Kidney (tissue), 14 donors: ENCODE measurements around the gene CYP19A1. TPM values are rescaled to one million over a fixed set of nuclear protein-coding genes. Genes with fewer than 3 reads are reported as not detected.

Experiments used
- DNase-seq, 5 donors: peaks; one replicate each; pipeline ENCODE4 v3.0.0-alpha.2; 2013 to 2020
- FAIRE-seq: peaks from 2 replicates; lab custom pipeline; 2012; peaks lifted over from hg19 to GRCh38; lab: Jason Lieb, UNC
- H3K27ac ChIP-seq, 2 donors: one replicate each; pipeline ENCODE4 v1.7.0; 2013; ENCODE audit warnings: low read depth in 2 of 2, low read length in 2 of 2, inconsistent platforms in 1 of 2
- H3K27me3 ChIP-seq: one replicate; pipeline ENCODE4 v1.7.1; 2013; ENCODE audit warnings: low read length, inconsistent platforms; ENCODE audit not compliant: control insufficient read depth, insufficient read depth
- H3K36me3 ChIP-seq, 3 donors: one replicate each; pipeline versions ENCODE4 v1.7.0 to v1.7.1; 2013; ENCODE audit warnings: low read length in 3 of 3, control low read depth in 1 of 3, inconsistent platforms in 1 of 3; ENCODE audit not compliant: insufficient read depth in 3 of 3, control insufficient read depth in 2 of 3
- H3K4me1 ChIP-seq, 3 donors: one replicate each; pipeline versions ENCODE4 v1.7.0 to v1.7.1; 2013; ENCODE audit warnings: low read length in 3 of 3, inconsistent platforms in 1 of 3, low read depth in 1 of 3; ENCODE audit not compliant: control insufficient read depth in 2 of 3, insufficient read depth in 2 of 3
- H3K4me3 ChIP-seq, 3 donors: one replicate each; pipeline versions ENCODE4 v1.7.0 to v1.8.1; 2013; ENCODE audit warnings: low read length in 3 of 3, control low read depth in 1 of 3, inconsistent platforms in 1 of 3
- H3K9ac ChIP-seq, 3 donors: one replicate each; pipeline versions ENCODE4 v1.7.0 to v1.7.1; 2013; ENCODE audit warnings: low read length in 3 of 3, control low read depth in 1 of 3, inconsistent platforms in 1 of 3
- H3K9me3 ChIP-seq, 3 donors: one replicate each; pipeline versions ENCODE4 v1.7.0 to v1.7.1; 2013; ENCODE audit warnings: low read length in 3 of 3, control low read depth in 1 of 3, inconsistent platforms in 1 of 3; ENCODE audit not compliant: control insufficient read depth in 2 of 3, insufficient read depth in 1 of 3
- intact Hi-C: fragments of 100-400 bp; cut with DNase I; formaldehyde crosslinking; loops from one replicate; pipeline ENCODE4 v1.11.1; 2022
- microRNA-seq: library from miRNA; unstranded; fragments of <30 nt; microRNA quantifications from one replicate; pipeline ENCODE4 v1.2.0, GENCODE V29; 2020
- polyA plus RNA-seq: library from polyadenylated mRNA; stranded (reverse); fragments of 350-450 nt; fragmentation: Illumina TruSeq; extraction: RNeasy Lipid Tissue Mini Kit (QIAGEN cat#74804); gene quantifications from one replicate; pipeline ENCODE4 v1.2.3, GENCODE V29; 2014; ENCODE audit warnings: low read depth, low replicate concordance; ENCODE audit not compliant: insufficient read depth
- total RNA-seq: library from RNA; stranded (reverse); fragmentation: NEBNext Ultra II Directional; extraction: Animal tissue kit (Norgen Biotek cat#: 25700); gene quantifications from one replicate; pipeline ENCODE4 v1.2.1, GENCODE V29; 2021
- TF ChIP-seq, protein P1 (sequence below): IDR thresholded peaks from 3 replicates; pipeline ENCODE4 v1.5.1; 2012; ENCODE audit warnings: mild to moderate bottlenecking, moderate library complexity, borderline replicate concordance; ENCODE audit not compliant: insufficient read depth; ENCODE audit errors: extremely low read depth
- donor health status: control.
- donor health status: control.
- donor health status: control.
- donor health status: control.
- donor health status: control.
- donor health status: DM: yes; HTN: yes; CAD: no.
- donor health status: Normal renal cell carcinoma (clear cell type).

Gene CYP19A1
- total and polyA plus RNA-seq, 2 donors from 2014 or later, result 0.50 TPM; not detected in 1

DNA sequence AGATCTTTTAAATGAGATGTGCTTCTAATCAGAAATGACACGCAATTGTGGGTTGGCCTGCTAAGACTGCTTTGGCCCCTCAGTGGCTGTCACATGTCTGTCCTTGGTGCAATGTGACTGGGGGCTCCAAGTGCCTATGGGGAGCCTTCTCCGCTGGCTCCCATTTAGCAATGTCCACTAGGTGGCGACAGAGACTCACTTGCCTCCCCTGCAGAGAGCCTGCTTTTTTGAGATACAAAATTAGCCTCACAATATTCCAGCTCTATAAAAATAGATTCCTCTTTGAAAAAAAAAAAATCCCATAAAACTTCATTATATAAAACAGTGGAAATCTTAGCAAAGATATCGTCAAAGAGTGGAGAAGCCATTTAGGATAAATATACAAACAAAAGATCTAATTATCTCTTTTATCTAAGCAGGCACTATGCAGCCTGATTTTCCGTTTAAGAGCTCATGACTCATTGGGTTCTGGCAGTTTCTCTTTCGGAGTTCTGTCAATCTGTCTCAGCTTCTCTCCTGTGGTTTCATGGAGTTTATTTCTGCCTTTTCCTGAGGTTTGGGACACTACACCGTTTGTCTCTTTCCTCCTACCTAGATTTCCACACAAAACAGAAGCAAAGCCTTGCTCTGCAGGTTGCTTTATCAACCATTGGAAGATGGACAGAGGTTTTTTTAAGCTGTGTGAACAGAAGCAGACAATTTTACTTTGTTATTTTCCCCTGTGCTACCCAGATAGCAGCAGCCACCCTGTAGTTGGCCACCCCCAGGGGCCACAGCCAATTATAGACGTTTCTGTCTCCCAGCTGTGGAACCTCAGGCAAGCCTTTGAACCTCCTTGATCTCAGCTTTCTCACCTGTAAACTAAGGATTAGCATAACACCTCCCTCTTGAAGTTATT, 175.3 kb downstream of the CYP19A1 start:
- Histone ChIP-seq H3K27me3 (no peaks in the 10 kb centered on the region), H3K9ac (no peak overlapping the region), H3K9me3 (no peaks in the 10 kb centered on the region), H3K36me3 (no peaks in the 10 kb centered on the region), H3K27ac (no peak overlapping the region), H3K4me3 (no peak overlapping the region), H3K4me1 (no peaks in the 10 kb centered on the region)
- DNase-seq (peak; percentile 62 to 73 (median 65)), FAIRE-seq (peak; percentile 8)
- intact Hi-C loops, result loop anchor here (10.0 kb wide), 1 partner anchor 232 kb away; no protein-coding TSS in a partner anchor
- TF ChIP-seq, protein P1, sequence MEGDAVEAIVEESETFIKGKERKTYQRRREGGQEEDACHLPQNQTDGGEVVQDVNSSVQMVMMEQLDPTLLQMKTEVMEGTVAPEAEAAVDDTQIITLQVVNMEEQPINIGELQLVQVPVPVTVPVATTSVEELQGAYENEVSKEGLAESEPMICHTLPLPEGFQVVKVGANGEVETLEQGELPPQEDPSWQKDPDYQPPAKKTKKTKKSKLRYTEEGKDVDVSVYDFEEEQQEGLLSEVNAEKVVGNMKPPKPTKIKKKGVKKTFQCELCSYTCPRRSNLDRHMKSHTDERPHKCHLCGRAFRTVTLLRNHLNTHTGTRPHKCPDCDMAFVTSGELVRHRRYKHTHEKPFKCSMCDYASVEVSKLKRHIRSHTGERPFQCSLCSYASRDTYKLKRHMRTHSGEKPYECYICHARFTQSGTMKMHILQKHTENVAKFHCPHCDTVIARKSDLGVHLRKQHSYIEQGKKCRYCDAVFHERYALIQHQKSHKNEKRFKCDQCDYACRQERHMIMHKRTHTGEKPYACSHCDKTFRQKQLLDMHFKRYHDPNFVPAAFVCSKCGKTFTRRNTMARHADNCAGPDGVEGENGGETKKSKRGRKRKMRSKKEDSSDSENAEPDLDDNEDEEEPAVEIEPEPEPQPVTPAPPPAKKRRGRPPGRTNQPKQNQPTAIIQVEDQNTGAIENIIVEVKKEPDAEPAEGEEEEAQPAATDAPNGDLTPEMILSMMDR, result peak; percentile 88

DNA sequence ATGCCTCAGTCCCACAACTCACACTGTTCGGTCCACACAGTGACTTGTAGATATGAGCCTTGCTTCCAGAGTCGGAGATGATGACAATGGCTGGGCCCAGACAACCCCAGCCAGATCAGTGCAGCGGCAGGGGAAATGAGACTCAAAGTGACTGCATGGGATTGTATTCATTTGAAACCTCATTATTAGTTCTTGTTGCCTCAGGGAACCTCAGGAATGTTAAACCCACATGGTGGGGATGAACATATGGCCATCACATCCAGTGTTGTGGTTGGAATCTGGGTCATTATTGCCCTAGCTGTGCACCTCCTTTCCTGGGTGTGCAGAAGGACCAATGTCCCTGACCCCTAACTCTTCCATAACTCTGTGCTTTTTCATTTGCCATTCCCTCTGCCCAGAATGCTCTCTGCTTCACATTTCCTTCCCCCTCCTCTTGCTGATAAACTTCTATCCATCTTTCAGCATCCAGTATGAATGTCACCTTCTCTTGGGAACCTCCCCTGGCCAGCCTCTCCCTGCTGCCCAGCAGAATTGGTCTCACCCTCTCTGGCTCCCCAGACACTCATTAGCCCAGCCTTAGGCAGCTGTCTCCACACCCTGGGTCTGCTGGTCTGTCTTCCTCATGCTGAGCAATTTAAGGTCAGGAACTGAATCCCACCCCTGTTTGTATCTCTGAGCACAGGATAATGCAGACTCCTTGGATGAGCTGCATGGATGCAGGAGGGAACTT, 176.7 kb downstream of the CYP19A1 start:
- Histone ChIP-seq H3K4me3 (no peak overlapping the region), H3K27ac (no peak overlapping the region), H3K36me3 (no peaks in the 10 kb centered on the region), H3K27me3 (no peaks in the 10 kb centered on the region), H3K9me3 (no peaks in the 10 kb centered on the region), H3K9ac (no peak overlapping the region), H3K4me1 (no peaks in the 10 kb centered on the region)
- TF ChIP-seq, protein P1, result no peak
- intact Hi-C loops, result loop anchor here (10.0 kb wide), 1 partner anchor 233 kb away; no protein-coding TSS in a partner anchor
- FAIRE-seq (no peak), DNase-seq (no peak)

DNA sequence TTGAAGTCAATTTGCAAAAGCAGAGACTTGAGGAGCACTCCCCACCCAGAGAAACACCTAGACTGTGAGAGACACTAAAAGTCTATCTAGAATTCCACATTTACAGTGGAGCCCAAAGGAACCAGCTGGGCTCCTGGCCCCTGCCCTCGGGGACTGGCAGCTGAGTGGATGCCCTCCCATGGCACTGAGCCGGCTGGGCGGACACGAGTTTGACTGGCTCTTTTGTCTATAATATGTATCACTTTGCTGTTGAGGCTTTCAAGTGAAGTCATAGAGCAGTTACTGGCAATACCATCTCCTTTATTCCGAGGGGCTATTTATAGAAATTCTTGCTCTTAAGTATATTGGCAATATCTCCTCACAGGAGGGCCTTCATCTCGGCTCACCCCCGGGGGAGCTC, 177.9 kb downstream of the CYP19A1 start:
- intact Hi-C loops, result loop anchor here (10.0 kb wide), 1 partner anchor 234 kb away; no protein-coding TSS in a partner anchor
- no peaks in the 10 kb centered on the region for H3K36me3 ChIP-seq
- H3K4me1 ChIP-seq, result no peaks in the 10 kb centered on the region
- no peak overlapping the region for H3K4me3 ChIP-seq
- H3K9me3 ChIP-seq, result no peaks in the 10 kb centered on the region
- no peak overlapping the region for H3K9ac ChIP-seq
- H3K27me3 ChIP-seq, result no peaks in the 10 kb centered on the region
- TF ChIP-seq, protein P1, result no peak
- no peak for FAIRE-seq
- H3K27ac ChIP-seq, result no peak overlapping the region
- no peak for DNase-seq

Small RNA genes lying within 50 kb of the gene (microRNA-seq; reads per million reads assigned to microRNA genes)
- gene MIR4713, result not detected
- gene MIR7973-1, result not detected
- not detected for gene MIR7973-2

Other genes with a start within 250 kb of the CYP19A1 start
- gene TNFAIP8L3, start 243.7 kb downstream of the CYP19A1 start, total RNA-seq, result 8.9 TPM
- 2.4 TPM for gene TNFAIP8L3, start 243.7 kb downstream of the CYP19A1 start, polyA plus RNA-seq
- gene GLDN, start 3.1 kb upstream of the CYP19A1 start, total RNA-seq, result 4.0 TPM
- gene GLDN, start 3.1 kb upstream of the CYP19A1 start, polyA plus RNA-seq, result 0.71 TPM